GM12891 (cell line): ENCODE measurements around the gene MBOAT2.

Experiments used
- PAX5 ChIP-seq: IDR thresholded peaks from 2 replicates; pipeline ENCODE4 v1.6.1; 2011; ENCODE audit warnings: low read length, moderate library complexity, mild to moderate bottlenecking; ENCODE audit not compliant: insufficient read depth, severe bottlenecking
- POLR2A ChIP-seq: IDR thresholded peaks from 2 replicates; pipeline ENCODE4 v1.6.1; 2011; ENCODE audit warnings: low read depth, low read length, control low read depth
- POLR2AphosphoS5 ChIP-seq: IDR thresholded peaks from 2 replicates; pipeline ENCODE4 v1.6.1; 2011; ENCODE audit warnings: low read depth, low read length, control low read depth
- TAF1 ChIP-seq: IDR thresholded peaks from 2 replicates; pipeline ENCODE4 v1.6.1; 2011; ENCODE audit warnings: low read depth, low read length, control low read depth

DNA sequence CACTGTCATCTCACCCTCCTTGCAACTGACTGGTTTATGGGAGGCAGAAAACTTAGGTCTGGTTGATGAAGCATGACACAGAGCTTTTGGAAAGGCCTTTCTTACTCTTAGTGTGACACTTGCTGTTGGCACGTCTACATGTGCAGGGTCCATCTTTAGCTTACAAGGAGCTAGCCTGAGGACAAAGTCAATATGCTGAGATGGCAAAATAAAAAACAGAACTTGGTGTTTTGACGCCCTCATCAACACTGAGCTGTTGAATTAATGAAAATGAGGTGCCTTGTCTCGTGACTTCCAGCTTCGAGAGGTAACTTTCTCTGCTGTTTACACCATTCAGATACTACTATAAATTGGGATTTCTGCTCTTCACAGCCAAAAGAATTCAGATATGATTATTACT, 87.5 kb downstream of the MBOAT2 start:
- TF ChIP-seq TAF1 (no peak), PAX5 (no peak), POLR2A (no peak), POLR2AphosphoS5 (no peak)
